ENCODE data around the gene ZSCAN12. TPM values are rescaled to one million over a fixed set of nuclear protein-coding genes. Genes with fewer than 3 reads are reported as not detected.

Gene ZSCAN12
- total and polyA plus RNA-seq, 11 donors, result 0.99 to 4.0 (median 2.7) TPM

GRCh38 chr6:28336284-28337120 lies 63.0 kb downstream of the ZSCAN12 start:
- peak; percentile 19 to 56 (median 38) for ATAC-seq
- Histone ChIP-seq H3K27ac (peak overlapping the region; percentile 90 to 100 (median 97)), H3K27me3 (no peaks in the 10 kb centered on the region), H3K9me3 (peaks cover 0 to 13% (median 0%) of the 10 kb centered on the region in 12 donors), H3K4me1 (peaks cover 0 to 24% (median 12%) of the 10 kb centered on the region in 12 donors), H3K4me3 (peak overlapping the region; percentile 57 to 85 (median 74)), H3K36me3 (no peaks in the 10 kb centered on the region)
- DNase-seq, result peak in 2 of 5 donors; percentile 28 to 47
- 11 to 16% (median 14%) methylated on average over 24 of the region's 24 CpGs for WGBS, 4 donors
- TF ChIP-seq POLR2A (IDR thresholded peaks at IDR 0.05), result no peak
- TF ChIP-seq, protein P1, sequence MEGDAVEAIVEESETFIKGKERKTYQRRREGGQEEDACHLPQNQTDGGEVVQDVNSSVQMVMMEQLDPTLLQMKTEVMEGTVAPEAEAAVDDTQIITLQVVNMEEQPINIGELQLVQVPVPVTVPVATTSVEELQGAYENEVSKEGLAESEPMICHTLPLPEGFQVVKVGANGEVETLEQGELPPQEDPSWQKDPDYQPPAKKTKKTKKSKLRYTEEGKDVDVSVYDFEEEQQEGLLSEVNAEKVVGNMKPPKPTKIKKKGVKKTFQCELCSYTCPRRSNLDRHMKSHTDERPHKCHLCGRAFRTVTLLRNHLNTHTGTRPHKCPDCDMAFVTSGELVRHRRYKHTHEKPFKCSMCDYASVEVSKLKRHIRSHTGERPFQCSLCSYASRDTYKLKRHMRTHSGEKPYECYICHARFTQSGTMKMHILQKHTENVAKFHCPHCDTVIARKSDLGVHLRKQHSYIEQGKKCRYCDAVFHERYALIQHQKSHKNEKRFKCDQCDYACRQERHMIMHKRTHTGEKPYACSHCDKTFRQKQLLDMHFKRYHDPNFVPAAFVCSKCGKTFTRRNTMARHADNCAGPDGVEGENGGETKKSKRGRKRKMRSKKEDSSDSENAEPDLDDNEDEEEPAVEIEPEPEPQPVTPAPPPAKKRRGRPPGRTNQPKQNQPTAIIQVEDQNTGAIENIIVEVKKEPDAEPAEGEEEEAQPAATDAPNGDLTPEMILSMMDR (IDR thresholded peaks at IDR 0.05), result no peak
- intact Hi-C loops (cut with DNase I), result loop anchor here in 7 of 10 donors (5.0 to 10.0 kb wide), 8 partner anchors 52 to 1189 kb away; partner anchors contain the start of genes PGBD1 (in 3 of the 7), ZSCAN26 (in 3 of the 7), NKAPL (in 1 of the 7) and ZKSCAN4 (in 1 of the 7)

- no peaks in the 10 kb centered on the region for H3K27me3 ChIP-seq
- H3K36me3 ChIP-seq, result no peaks in the 10 kb centered on the region
- H3K27ac ChIP-seq, result peak within 1 kb of the TSS; percentile 90 to 100 (median 97)
- intact Hi-C loops (cut with DNase I), result loop anchor here in 7 of 10 donors (5.0 to 10.0 kb wide), 8 partner anchors 51 to 1188 kb away; partner anchors contain the start of genes PGBD1 (in 3 of the 7), ZSCAN26 (in 3 of the 7), NKAPL (in 1 of the 7) and ZKSCAN4 (in 1 of the 7)
- WGBS, 4 donors, result 0 to 1% (median 1%) methylated on average over 20 to 35 of the region's 35 CpGs
- H3K9me3 ChIP-seq, result peaks cover 0 to 12% (median 0%) of the 10 kb centered on the region in 12 donors
- H3K4me1 ChIP-seq, result peaks cover 0 to 24% (median 12%) of the 10 kb centered on the region in 12 donors
- peak; percentile 49 to 83 for TF ChIP-seq POLR2A (IDR thresholded peaks at IDR 0.05)
- TF ChIP-seq, protein P1 (IDR thresholded peaks at IDR 0.05), result no peak
- peak within 1 kb of the TSS; percentile 57 to 85 (median 74) for H3K4me3 ChIP-seq
- DNase-seq (peak; percentile 93 to 98 (median 96)), ATAC-seq (peak; percentile 96 to 98 (median 97))
Measured at GRCh38 chr6:28335564-28336283, 63.8 kb downstream of the ZSCAN12 start, which contains the start of gene ZSCAN31. Gene ZSCAN31 (minus strand): TSS chr6:28336148. CDS start chr6:28329683, 6,465 bp downstream.

DNA sequence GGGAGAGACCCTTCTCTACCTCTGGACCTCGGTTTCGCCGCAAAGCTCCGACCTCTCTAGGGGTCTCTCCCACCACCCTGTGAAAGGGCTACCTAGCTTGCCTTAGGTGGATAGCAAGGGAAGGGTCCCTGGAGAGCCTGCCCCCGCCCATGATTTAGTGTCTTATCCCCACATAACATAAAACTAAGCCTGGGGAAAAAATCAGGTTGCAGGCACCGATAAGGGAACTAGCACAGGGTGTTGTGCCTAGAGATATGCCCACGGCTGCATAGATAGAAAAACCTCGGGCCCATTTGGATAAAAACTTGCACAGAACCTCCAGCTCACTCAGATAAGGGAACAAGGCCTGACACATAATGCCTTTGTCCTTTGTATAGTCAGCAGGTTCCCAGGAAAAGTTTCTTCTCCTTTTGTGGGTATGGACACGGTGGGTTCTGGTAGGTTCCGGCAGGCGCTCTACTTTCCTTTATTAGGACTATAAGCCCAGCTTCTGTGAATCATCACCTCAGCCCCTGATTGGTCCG lies 64.4 kb downstream of the ZSCAN12 start:
- Histone ChIP-seq H3K27ac (peak overlapping the region; percentile 90 to 100 (median 97)), H3K27me3 (no peaks in the 10 kb centered on the region), H3K9me3 (peaks cover 0 to 5% (median 0%) of the 10 kb centered on the region in 12 donors), H3K4me1 (peaks cover 0 to 24% (median 12%) of the 10 kb centered on the region in 12 donors), H3K36me3 (no peaks in the 10 kb centered on the region), H3K4me3 (peak overlapping the region; percentile 57 to 85 (median 74))
- 31 to 39% (median 32%) methylated on average over 12 of the region's 12 CpGs for WGBS, 4 donors
- DNase-seq, result no peak
- intact Hi-C loops (cut with DNase I), result loop anchor here in 7 of 10 donors (5.0 to 10.0 kb wide), 8 partner anchors 50 to 1188 kb away; partner anchors contain the start of genes PGBD1 (in 3 of the 7), ZSCAN26 (in 3 of the 7), NKAPL (in 1 of the 7) and ZKSCAN4 (in 1 of the 7)
- no peak for ATAC-seq
- TF ChIP-seq POLR2A (IDR thresholded peaks at IDR 0.05), result no peak
- TF ChIP-seq, protein P1 (IDR thresholded peaks at IDR 0.05), result no peak
